Activated T-helper 1 cell treated with anti-CD3 and anti-CD28 coated beads, Interleukin-12 subunit alpha, Interleukin-12 subunit beta, Interleukin-2, Interleukin-4 antibody, amounts not matched to agents 30 ng/mL and 10 ng/mL and 1 ng/mL, durations not matched to agents 14 hours and 24 hours and 36 hours (primary cell): Measurements from ENCODE around the gene ZNRF4. TPM values are rescaled to one million over a fixed set of nuclear protein-coding genes. Genes with fewer than 3 reads are reported as not detected.

Source experiments
- total RNA-seq: library from RNA; stranded (reverse); gene quantifications from 2 replicates; pipeline ENCODE4 v1.2.3, GENCODE V29; 2022

ZNRF4 gene
- total RNA-seq, 1 donor from 2014 or later: not detected

Other genes starting within 250 kb of the ZNRF4 start
- gene PTPRS, start 114.6 kb upstream of the ZNRF4 start, total RNA-seq: 0.21 TPM in 1 of 2 replicates, not detected in the other
- gene TINCR, start 112.5 kb downstream of the ZNRF4 start, total RNA-seq: 0.39 and 0.75 TPM in 2 replicates
- gene SAFB2, start 167.4 kb downstream of the ZNRF4 start, total RNA-seq: 104 and 106 TPM in 2 replicates
- gene SAFB, start 167.7 kb downstream of the ZNRF4 start, total RNA-seq: 143 and 146 TPM in 2 replicates
- gene MICOS13, start 225.1 kb downstream of the ZNRF4 start, total RNA-seq: 57.4 and 60.6 TPM in 2 replicates
- gene HSD11B1L, start 225.6 kb downstream of the ZNRF4 start, total RNA-seq: 1.9 TPM in 2 replicates
- gene RPL36, start 234.9 kb downstream of the ZNRF4 start, total RNA-seq: 1,000 and 1,001 TPM in 2 replicates